Measurements from ENCODE around the gene SCO2. TPM values are rescaled to one million over a fixed set of nuclear protein-coding genes. Genes with fewer than 3 reads are reported as not detected.

SCO2 gene
- total and polyA plus RNA-seq, 2 of the 4 experiments (the other 2 are of a cell fraction) = 1.3 to 1.9 TPM

DNA sequence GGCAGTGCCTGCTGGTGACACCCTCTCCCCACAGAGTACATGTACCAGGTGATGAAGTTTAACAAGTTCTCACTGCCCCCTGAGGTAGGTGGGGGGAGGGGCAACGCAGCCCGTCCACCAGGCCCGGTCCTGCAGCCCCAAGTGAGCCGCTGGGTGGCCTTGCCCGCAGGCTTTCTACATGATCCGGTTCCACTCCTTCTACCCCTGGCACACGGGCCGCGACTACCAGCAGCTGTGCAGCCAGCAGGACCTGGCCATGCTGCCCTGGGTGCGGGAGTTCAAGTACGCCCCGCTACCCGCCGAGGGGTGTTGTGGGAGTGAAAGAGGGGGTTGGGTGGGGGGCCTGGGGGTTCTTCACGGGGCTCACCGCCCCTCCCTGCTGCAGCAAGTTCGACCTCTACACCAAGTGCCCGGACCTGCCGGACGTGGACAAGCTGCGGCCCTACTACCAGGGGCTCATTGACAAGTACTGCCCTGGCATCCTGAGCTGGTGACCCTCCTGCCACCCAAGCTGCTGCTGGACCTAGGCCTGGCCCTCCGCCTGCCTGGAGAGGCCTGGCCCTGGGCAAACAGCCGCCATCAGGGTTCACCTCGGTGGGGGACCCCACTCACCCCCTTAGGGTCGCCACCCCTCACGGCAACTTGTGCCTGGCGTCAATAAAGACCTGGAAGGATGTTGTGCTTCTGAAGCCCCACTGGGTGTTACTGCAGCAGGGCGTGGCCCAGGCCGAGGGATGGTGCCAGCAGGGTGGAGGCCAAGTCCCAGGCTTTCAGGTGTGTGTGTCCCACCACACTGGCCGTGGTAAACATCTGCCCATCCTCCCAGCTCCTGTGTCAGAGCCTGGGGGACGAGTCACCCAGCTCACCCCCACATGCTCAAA is 35.8 kb downstream of the SCO2 start:
- ATAC-seq (ENCODE audit: low read depth) (no peak), DNase-seq (no peak)
- H3K56ac ChIP-seq (ENCODE audit: extremely low read depth, insufficient read depth, low read length) = no peak overlapping the region
- no peaks in the 10 kb centered on the region for H3K9me3 ChIP-seq (ENCODE audit: control insufficient read depth, insufficient read depth, low read length)
- H3K9me1 ChIP-seq (ENCODE audit: insufficient read depth, low read length) = no peaks in the 10 kb centered on the region
- no peak overlapping the region for H2BK120ac ChIP-seq (ENCODE audit: low read depth, low read length)
- in situ Hi-C loops (cut with MboI; ENCODE audit: low sequenced_read_pairs) = no loop called here
- no peak overlapping the region for H4K8ac ChIP-seq (ENCODE audit: low read depth in 2 of 2, low read length in 2 of 2)
- H2BK5ac ChIP-seq (ENCODE audit: low read depth, low read length, poor library complexity, severe bottlenecking) = no peak overlapping the region
- H2AK5ac ChIP-seq (ENCODE audit: low read depth, low read length) = no peak overlapping the region
- no peak overlapping the region for H4K5ac ChIP-seq (ENCODE audit: low read depth, low read length)
- CTCF ChIA-PET = interaction anchor here (1.0 kb wide), 1 partner anchor 9 kb away, joined by 4 read pairs; no protein-coding TSS in a partner anchor
- H3K4me3 ChIP-seq (ENCODE audit: insufficient read depth, low read depth, low read length) = no peak overlapping the region
- dilution Hi-C loops (cut with HindIII; ENCODE audit: low sequenced_read_pairs, unreplicated experiment) = no loop called here
- no peak overlapping the region for H3K4ac ChIP-seq (ENCODE audit: low read depth, low read length)
- POLR2A ChIA-PET (ENCODE audit: unreplicated experiment) = no interaction called here
- H3K9ac ChIP-seq (ENCODE audit: low read depth, low read length) = no peak overlapping the region
- H3K4me2 ChIP-seq (ENCODE audit: low read depth, low read length) = no peak overlapping the region
- no peak overlapping the region for H3K27ac ChIP-seq (ENCODE audit: insufficient read depth, low read length)
- no peak overlapping the region for H3K14ac ChIP-seq (replicated peaks; ENCODE audit: low read depth, low read length)
- H3K36me3 ChIP-seq (ENCODE audit: control insufficient read depth, insufficient read depth, low read length) = no peaks in the 10 kb centered on the region
- H2BK20ac ChIP-seq (ENCODE audit: low read depth, low read length) = no peak overlapping the region
- peak overlapping the region; percentile 32 for H2AFZ ChIP-seq (replicated peaks; ENCODE audit: low read length, poor library complexity)
- no peak for TF ChIP-seq POLR2A (IDR thresholded peaks at IDR 0.05; ENCODE audit: low read depth, low read length)
- H3K23ac ChIP-seq (ENCODE audit: low read depth, low read length) = no peak overlapping the region
- no peaks in the 10 kb centered on the region for H3K4me1 ChIP-seq (ENCODE audit: control insufficient read depth, insufficient read depth, low read length)
- no TSS peak for BruUV-seq (replicated peaks)
- H4K91ac ChIP-seq (ENCODE audit: insufficient read depth, low read depth, low read length) = no peak overlapping the region
- no peaks in the 10 kb centered on the region; the same call in 1 of the 2 replicates for H4K20me1 ChIP-seq (ENCODE audit: insufficient read depth, low read length)
- no peak overlapping the region for H2AK9ac ChIP-seq (replicated peaks; ENCODE audit: low read depth, low read length, poor library complexity)
- no peak overlapping the region for H2BK15ac ChIP-seq (ENCODE audit: low read depth, low read length)
- no peaks in the 10 kb centered on the region; the same call in none of the 2 replicates for H3K27me3 ChIP-seq (ENCODE audit: control insufficient read depth, insufficient read depth, low read length)
- WGBS, 2 experiments (ENCODE audit: extremely low coverage in 2 of 2, insufficient read length in 1 of 2) = 89% methylated on average over 9 of the region's 31 CpGs; no CpG with 5 or more reads in 1 of the 2 experiments
- H3K79me1 ChIP-seq (ENCODE audit: low read depth in 1 of 2, low read length in 2 of 2) = no peaks in the 10 kb centered on the region
- intact Hi-C loops (cut with micrococcal nuclease) = no loop called here
- H3K18ac ChIP-seq (ENCODE audit: low read depth, low read length) = no peak overlapping the region
